CD14-positive monocyte (primary cell): ENCODE results near the gene ARL4A. TPM values are rescaled to one million over a fixed set of nuclear protein-coding genes. Genes with fewer than 3 reads are reported as not detected.
A peak's percentile ranks its signal among the peaks of the same experiment; 100 is the strongest.

Experiments
- DNase-seq, 3 donors: peaks; one replicate each; pipeline ENCODE4 v3.0.0-alpha.2; 2011 to 2022
- H2AFZ ChIP-seq: 2 replicates; pipeline ENCODE4 v1.6.0; 2012; ENCODE audit warnings: mild to moderate bottlenecking, low read depth, low read length, inconsistent platforms; ENCODE audit not compliant: insufficient read depth, poor library complexity, severe bottlenecking
- H3K27ac ChIP-seq, 2 donors: 1 replicate in 1 of 2; 2 replicates in 1 of 2; pipeline ENCODE4 v1.5.1; 2012 to 2013; ENCODE audit warnings: low read length in 2 of 2, control low read depth in 1 of 2, inconsistent platforms in 1 of 2, low read depth in 1 of 2, mild to moderate bottlenecking in 1 of 2
- H3K27me3 ChIP-seq, 2 donors: one replicate each; pipeline versions ENCODE4 v1.6.0 to v1.6.1; 2011 to 2013; ENCODE audit warnings: low read length in 2 of 2; ENCODE audit not compliant: control insufficient read depth in 2 of 2, insufficient read depth in 2 of 2
- H3K36me3 ChIP-seq, 2 donors: replicated peaks in 1 of 2; 1 replicate in 1 of 2; 2 replicates in 1 of 2; pipeline versions ENCODE4 v1.5.1 to v1.6.1; 2012 to 2013; ENCODE audit warnings: low read length in 2 of 2, control low read depth in 1 of 2, inconsistent platforms in 1 of 2, mild to moderate bottlenecking in 1 of 2; ENCODE audit not compliant: insufficient read depth in 2 of 2, control insufficient read depth in 1 of 2
- H3K4me1 ChIP-seq, 2 donors: 1 replicate in 1 of 2; 2 replicates in 1 of 2; pipeline versions ENCODE4 v1.5.1 to v1.6.1; 2012 to 2013; ENCODE audit warnings: low read length in 2 of 2, control low read depth in 1 of 2, inconsistent platforms in 1 of 2, mild to moderate bottlenecking in 1 of 2, moderate library complexity in 1 of 2; ENCODE audit not compliant: insufficient read depth in 2 of 2, control insufficient read depth in 1 of 2
- H3K4me2 ChIP-seq: replicated peaks from 2 replicates; pipeline ENCODE3; 2012; ENCODE audit warnings: low read length, moderate library complexity, mild to moderate bottlenecking; ENCODE audit not compliant: poor library complexity, severe bottlenecking; ENCODE audit errors: extremely low read depth
- H3K4me3 ChIP-seq, 3 experiments: fragments of 200-600 bp in 1 of 3; sonication (generic) in 1 of 3; replicated peaks in 1 of 3; 1 replicate in 2 of 3; 2 replicates in 1 of 3; pipeline ENCODE4 v1.5.1; 2011 to 2013; ENCODE audit warnings: low read length in 3 of 3, mild to moderate bottlenecking in 3 of 3, control low read depth in 2 of 3, low read depth in 2 of 3, inconsistent platforms in 1 of 3, moderate library complexity in 1 of 3
- H3K79me2 ChIP-seq: 2 replicates; pipeline ENCODE4 v1.6.0; 2012; ENCODE audit warnings: mild to moderate bottlenecking, control low read depth, inconsistent platforms, low read length, moderate library complexity; ENCODE audit not compliant: insufficient read depth
- H3K9ac ChIP-seq: 2 replicates; pipeline ENCODE4 v1.6.0; 2017; ENCODE audit warnings: low read length, mild to moderate bottlenecking; ENCODE audit not compliant: insufficient read depth, poor library complexity, severe bottlenecking
- H3K9me3 ChIP-seq, 2 donors: replicated peaks in 1 of 2; 1 replicate in 1 of 2; 2 replicates in 1 of 2; pipeline versions ENCODE4 v1.5.1 to v1.6.1; 2012 to 2013; ENCODE audit warnings: low read length in 2 of 2, control low read depth in 1 of 2; ENCODE audit not compliant: control insufficient read depth in 1 of 2, insufficient read depth in 1 of 2
- H4K20me1 ChIP-seq: 2 replicates; pipeline ENCODE4 v1.6.0; 2012; ENCODE audit warnings: mild to moderate bottlenecking, low read length, control low read depth, moderate library complexity; ENCODE audit not compliant: insufficient read depth
- H3K27ac Mint-ChIP-seq, 7 donors: one replicate each; pipeline ENCODE4 v1.8.0; 2020; ENCODE audit warnings: mild to moderate bottlenecking in 7 of 7, mixed read lengths in 7 of 7, moderate library complexity in 6 of 7, inconsistent platforms in 2 of 7
- H3K27me3 Mint-ChIP-seq, 3 donors: one replicate each; pipeline ENCODE4 v1.8.0; 2021 to 2022; ENCODE audit warnings: low read depth in 3 of 3, mild to moderate bottlenecking in 3 of 3, mixed read lengths in 3 of 3, moderate library complexity in 3 of 3, inconsistent platforms in 1 of 3
- H3K36me3 Mint-ChIP-seq, 2 donors: one replicate each; pipeline ENCODE4 v1.8.0; 2020; ENCODE audit warnings: mixed read lengths in 2 of 2, inconsistent platforms in 1 of 2, mild to moderate bottlenecking in 1 of 2
- H3K4me1 Mint-ChIP-seq: one replicate; pipeline ENCODE4 v1.8.0; 2020; ENCODE audit warnings: mild to moderate bottlenecking, mixed read lengths
- H3K4me3 Mint-ChIP-seq, 2 donors: one replicate each; pipeline ENCODE4 v1.8.0; 2020; ENCODE audit warnings: mild to moderate bottlenecking in 2 of 2, mixed read lengths in 2 of 2, moderate library complexity in 1 of 2
- H3K9me3 Mint-ChIP-seq, 7 donors: one replicate each; pipeline ENCODE4 v1.8.0; 2020 to 2022; ENCODE audit warnings: mixed read lengths in 7 of 7, mild to moderate bottlenecking in 6 of 7, moderate library complexity in 6 of 7, inconsistent platforms in 2 of 7
- CTCF ChIP-seq: fragments of 200-600 bp; IDR thresholded peaks from one replicate; pipeline ENCODE4 v1.8.0; 2022; ENCODE audit warnings: antibody characterized with exemption, mild to moderate bottlenecking
- WGBS: methylation state at CpG from one replicate; pipeline ENCODE4 v1.1.5; 2013; ENCODE audit warnings: missing lambda C conversion rate; ENCODE audit not compliant: insufficient coverage; 5-methylcytosine and 5-hydroxymethylcytosine counted together
- intact Hi-C, 2 donors: fragments of 100-400 bp; cut with micrococcal nuclease; formaldehyde crosslinking; loops; one replicate each; pipeline versions ENCODE4 v1.15.0 to v1.15.1; 2023
- polyA plus RNA-seq, 3 donors: library from polyadenylated mRNA; depleted of rRNA in 1 of 3; unstranded in 2 of 3; stranded (reverse) in 1 of 3; fragments of 300-500 nt in 2 of 3; fragments of >200 nt in 1 of 3; fragmentation: Illumina TruSeq in 2 of 3; gene quantifications; 1 replicate in 2 of 3; 2 replicates in 1 of 3; pipeline ENCODE4 v1.2.3, GENCODE V29; 2012 to 2021

Gene ARL4A
- polyA plus RNA-seq, 3 donors = 60.3 to 125 (median 69.3) TPM

- H3K27me3 Mint-ChIP-seq = peaks cover 0 to 5% (median 1%) of the 10 kb centered on the region in 3 donors
- peak overlapping the region; percentile 91 to 99 (median 94) for H3K27ac Mint-ChIP-seq
- peaks cover 0 to 3% (median 0%) of the 10 kb centered on the region in 7 donors for H3K9me3 Mint-ChIP-seq
- peaks cover 13 to 23% of the 10 kb centered on the region in 2 donors for H3K4me1 ChIP-seq
- peak overlapping the region in 1 of 3 experiments; percentile 77 for H3K4me3 ChIP-seq
- peaks cover 17% of the 10 kb centered on the region for H3K79me2 ChIP-seq
- intact Hi-C loops = loop anchor here (5.0 to 10.0 kb wide), 3 partner anchors 48 to 199 kb away; no protein-coding TSS in a partner anchor
- H3K36me3 ChIP-seq = no peaks in the 10 kb centered on the region
- H3K4me1 Mint-ChIP-seq = peaks cover 39% of the 10 kb centered on the region
- peak overlapping the region in 1 of 2 donors; percentile 94 for H3K27ac ChIP-seq
- H3K9me3 ChIP-seq = no peaks in the 10 kb centered on the region
- peak overlapping the region; percentile 57 to 84 for H3K4me3 Mint-ChIP-seq
- peak; percentile 42 to 61 (median 45) for DNase-seq
- TF ChIP-seq CTCF = peak; percentile 63
- H3K4me2 ChIP-seq = peak overlapping the region; percentile 75
- H3K27me3 ChIP-seq = no peaks in the 10 kb centered on the region
- no peak overlapping the region for H3K9ac ChIP-seq
- H3K36me3 Mint-ChIP-seq = peaks cover 6 to 9% of the 10 kb centered on the region in 2 donors
- H4K20me1 ChIP-seq = no peaks in the 10 kb centered on the region
- H2AFZ ChIP-seq = no peak overlapping the region
- WGBS = 73% methylated on average over 4 of the region's 13 CpGs
These were observed 1.9 kb upstream of the ARL4A start for GRCh38 chr7:12685550-12685949.

GRCh38 chr7:12686234-12686890 is 1.1 kb upstream of the ARL4A start:
- Mint-ChIP-seq H3K9me3 (peaks cover 0 to 3% (median 0%) of the 10 kb centered on the region in 7 donors), H3K4me3 (peak overlapping the region; percentile 89 to 97), H3K36me3 (peaks cover 6 to 9% of the 10 kb centered on the region in 2 donors), H3K4me1 (peaks cover 39% of the 10 kb centered on the region), H3K27me3 (peaks cover 0 to 5% (median 1%) of the 10 kb centered on the region in 3 donors), H3K27ac (peak overlapping the region; percentile 96 to 99 (median 97))
- H3K4me1 ChIP-seq = peaks cover 13 to 23% of the 10 kb centered on the region in 2 donors
- no peaks in the 10 kb centered on the region for H3K27me3 ChIP-seq
- 4% methylated on average over 54 of the region's 54 CpGs for WGBS
- peak; percentile 99 to 100 (median 100) for DNase-seq
- H3K79me2 ChIP-seq = peaks cover 20% of the 10 kb centered on the region
- intact Hi-C loops = loop anchor here (2.0 to 10.0 kb wide), 4 partner anchors 32 to 198 kb away; no protein-coding TSS in a partner anchor
- no peaks in the 10 kb centered on the region for H3K9me3 ChIP-seq
- TF ChIP-seq CTCF = peak; percentile 96
- H2AFZ ChIP-seq = peak overlapping the region; percentile 80
- H3K27ac ChIP-seq = peak overlapping the region; percentile 90 to 94
- H3K4me3 ChIP-seq = peak overlapping the region; percentile 77 to 85 (median 77)
- H3K36me3 ChIP-seq = no peaks in the 10 kb centered on the region
- H3K4me2 ChIP-seq = peak overlapping the region; percentile 75
- no peaks in the 10 kb centered on the region for H4K20me1 ChIP-seq
- H3K9ac ChIP-seq = peak overlapping the region; percentile 97
